Thyroid gland (tissue), 4 donors: ENCODE measurements around the gene EI24.

Source experiments
- CTCF ChIP-seq, 6 experiments: fragments of 200-600 bp in 3 of 6; fragments of 450-650 bp in 3 of 6; sonication (generic) in 3 of 6; IDR thresholded peaks; one replicate each; pipeline ENCODE4 v1.5.1; 2016 to 2019; ENCODE audit warnings: antibody characterized with exemption in 6 of 6, mild to moderate bottlenecking in 2 of 6, inconsistent platforms in 1 of 6, moderate library complexity in 1 of 6
- POLR2A ChIP-seq, 2 donors: fragments of 450-650 bp; IDR thresholded peaks; one replicate each; pipeline ENCODE4 v1.6.1; 2017; ENCODE audit warnings: antibody characterized with exemption in 2 of 2, mild to moderate bottlenecking in 2 of 2, moderate library complexity in 1 of 2

- TF ChIP-seq CTCF (IDR thresholded peaks at IDR 0.05) (no peak), POLR2A (IDR thresholded peaks at IDR 0.05) (no peak)
Observed at GRCh38 chr11:125579811-125580210, 10.5 kb downstream of the EI24 start.
